HL-60 (cell line): ENCODE measurements around the gene FAM222B.

ENCODE experiments used
- DNase-seq, 2 experiments: peaks; one replicate each; pipeline ENCODE4 v3.0.0-alpha.2; 2010 to 2020; ENCODE audit warnings: low read depth in 1 of 2, low spot score in 1 of 2
- H3K27ac ChIP-seq: fragments of 250-450 bp; sonication (Bioruptor Pico); replicated peaks from 2 replicates; pipeline ENCODE4 v1.5.1; 2020; ENCODE audit warnings: mild to moderate bottlenecking, moderate library complexity
- H3K27me3 ChIP-seq: fragments of 250-450 bp; sonication (Bioruptor Pico); 2 replicates; pipeline ENCODE4 v1.5.1; 2021; ENCODE audit warnings: mild to moderate bottlenecking, moderate library complexity; ENCODE audit not compliant: insufficient read depth, poor library complexity, severe bottlenecking
- H3K4me3 ChIP-seq: replicated peaks from 2 replicates; pipeline ENCODE4 v1.5.1; 2011; ENCODE audit warnings: mild to moderate bottlenecking, control low read depth, low read length; ENCODE audit not compliant: insufficient read depth
- GABPA ChIP-seq: IDR thresholded peaks from 2 replicates; pipeline ENCODE4 v1.6.1; 2012; ENCODE audit warnings: low read depth
- POLR2AphosphoS5 ChIP-seq: IDR thresholded peaks from 2 replicates; pipeline ENCODE4 v1.6.1; 2012; ENCODE audit warnings: low read depth
- REST ChIP-seq: IDR thresholded peaks from 2 replicates; pipeline ENCODE4 v1.6.1; 2012; ENCODE audit warnings: low read depth; ENCODE audit not compliant: insufficient replicate concordance
- SPI1 ChIP-seq: IDR thresholded peaks from 2 replicates; pipeline ENCODE4 v1.6.1; 2012; ENCODE audit warnings: low read depth, mild to moderate bottlenecking, borderline replicate concordance
- TF ChIP-seq, protein P1 (sequence below): IDR thresholded peaks from one replicate; pipeline ENCODE4 v1.5.1; 2011; ENCODE audit warnings: low read length, control low read depth, inconsistent platforms; ENCODE audit not compliant: insufficient read depth

The FAM222B gene

DNA sequence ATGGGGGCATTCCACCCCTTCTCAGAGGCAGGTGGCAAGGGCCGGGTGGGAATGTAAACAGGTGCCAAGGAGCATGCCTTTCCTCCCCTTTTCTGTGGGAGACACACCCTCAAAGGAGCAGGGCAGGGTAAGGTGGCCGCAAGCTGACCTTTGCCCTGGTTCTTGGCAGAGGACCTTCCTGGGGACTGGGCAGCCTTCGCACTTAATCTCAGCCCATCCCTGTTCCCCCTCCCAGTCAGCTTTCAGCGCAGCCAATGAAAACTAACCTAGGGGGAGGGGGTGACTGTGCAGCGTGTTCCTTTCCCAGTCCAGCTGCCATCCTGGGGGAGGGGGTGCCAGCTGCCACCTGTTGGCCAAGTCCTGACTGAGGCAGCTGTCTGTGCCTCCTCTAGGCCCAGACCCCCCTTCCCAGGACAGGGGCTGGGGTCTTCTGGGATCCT, 96.0 kb downstream of the FAM222B start:
- no peak overlapping the region for H3K4me3 ChIP-seq
- H3K27me3 ChIP-seq, result no peaks in the 10 kb centered on the region
- no peak for DNase-seq
- H3K27ac ChIP-seq, result no peak overlapping the region
- TF ChIP-seq, protein P1, sequence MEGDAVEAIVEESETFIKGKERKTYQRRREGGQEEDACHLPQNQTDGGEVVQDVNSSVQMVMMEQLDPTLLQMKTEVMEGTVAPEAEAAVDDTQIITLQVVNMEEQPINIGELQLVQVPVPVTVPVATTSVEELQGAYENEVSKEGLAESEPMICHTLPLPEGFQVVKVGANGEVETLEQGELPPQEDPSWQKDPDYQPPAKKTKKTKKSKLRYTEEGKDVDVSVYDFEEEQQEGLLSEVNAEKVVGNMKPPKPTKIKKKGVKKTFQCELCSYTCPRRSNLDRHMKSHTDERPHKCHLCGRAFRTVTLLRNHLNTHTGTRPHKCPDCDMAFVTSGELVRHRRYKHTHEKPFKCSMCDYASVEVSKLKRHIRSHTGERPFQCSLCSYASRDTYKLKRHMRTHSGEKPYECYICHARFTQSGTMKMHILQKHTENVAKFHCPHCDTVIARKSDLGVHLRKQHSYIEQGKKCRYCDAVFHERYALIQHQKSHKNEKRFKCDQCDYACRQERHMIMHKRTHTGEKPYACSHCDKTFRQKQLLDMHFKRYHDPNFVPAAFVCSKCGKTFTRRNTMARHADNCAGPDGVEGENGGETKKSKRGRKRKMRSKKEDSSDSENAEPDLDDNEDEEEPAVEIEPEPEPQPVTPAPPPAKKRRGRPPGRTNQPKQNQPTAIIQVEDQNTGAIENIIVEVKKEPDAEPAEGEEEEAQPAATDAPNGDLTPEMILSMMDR, result no peak
- TF ChIP-seq POLR2AphosphoS5 (no peak), SPI1 (no peak), REST (no peak)

- H3K27me3 ChIP-seq, result no peaks in the 10 kb centered on the region
- H3K4me3 ChIP-seq, result no peak overlapping the region
- no peak for TF ChIP-seq POLR2AphosphoS5
- no peak for TF ChIP-seq SPI1
- TF ChIP-seq GABPA, result no peak
- no peak for TF ChIP-seq REST
- TF ChIP-seq, protein P1, result no peak
- H3K27ac ChIP-seq, result no peak overlapping the region
- DNase-seq, result no peak
Measured at GRCh38 chr17:28745786-28746411, 96.7 kb downstream of the FAM222B start.

GRCh38 chr17:28744972-28745785, 97.4 kb downstream of the FAM222B start:
- DNase-seq, result no peak

More at GRCh38 chr17:28744972-28745785, 97.4 kb downstream of the FAM222B start:
- H3K4me3 ChIP-seq, result peak overlapping the region; percentile 46
- H3K27me3 ChIP-seq, result no peaks in the 10 kb centered on the region
- H3K27ac ChIP-seq, result no peak overlapping the region
- TF ChIP-seq REST (no peak), GABPA (no peak), POLR2AphosphoS5 (no peak), SPI1 (no peak)
- TF ChIP-seq, protein P1, result no peak
